ENCODE measurements around the gene SLC7A6.

The SLC7A6 gene

GRCh38 chr16:68265078-68265920 lies 973 bp downstream of the SLC7A6 start:
- H3K4me3 ChIP-seq (ENCODE audit: low read depth, low read length), result peak overlapping the region; percentile 63
- TF ChIP-seq CTCF (IDR thresholded peaks at IDR 0.05; ENCODE audit: insufficient read depth, low read depth, low read length, missing control alignments), result no peak
- peak; percentile 70 for DNase-seq (ENCODE audit: low read depth)

GRCh38 chr16:68267612-68268405 lies 3.5 kb downstream of the SLC7A6 start:
- no peak overlapping the region for H3K4me3 ChIP-seq (ENCODE audit: low read depth, low read length)
- no peak for DNase-seq (ENCODE audit: low read depth)

GRCh38 chr16:68269793-68270192 lies 5.5 kb downstream of the SLC7A6 start:
- DNase-seq (ENCODE audit: low read depth), result no peak
- no peak overlapping the region for H3K4me3 ChIP-seq (ENCODE audit: low read depth, low read length)
- TF ChIP-seq CTCF (IDR thresholded peaks at IDR 0.05; ENCODE audit: insufficient read depth, low read depth, low read length, missing control alignments), result no peak

More at GRCh38 chr16:68267612-68268405, 3.5 kb downstream of the SLC7A6 start:
- no peak for TF ChIP-seq CTCF (IDR thresholded peaks at IDR 0.05; ENCODE audit: insufficient read depth, low read depth, low read length, missing control alignments)

- TF ChIP-seq CTCF (IDR thresholded peaks at IDR 0.05; ENCODE audit: insufficient read depth, low read depth, low read length, missing control alignments), result no peak
- H3K4me3 ChIP-seq (ENCODE audit: low read depth, low read length), result no peak overlapping the region
- DNase-seq (ENCODE audit: low read depth), result no peak
These were observed 6.0 kb downstream of the SLC7A6 start for GRCh38 chr16:68270353-68270752.

GRCh38 chr16:68272507-68273209 lies 8.3 kb downstream of the SLC7A6 start:
- no peak for TF ChIP-seq CTCF (IDR thresholded peaks at IDR 0.05; ENCODE audit: insufficient read depth, low read depth, low read length, missing control alignments)
- no peak overlapping the region for H3K4me3 ChIP-seq (ENCODE audit: low read depth, low read length)
- DNase-seq (ENCODE audit: low read depth), result peak; percentile 39

- no peak for TF ChIP-seq CTCF (IDR thresholded peaks at IDR 0.05; ENCODE audit: insufficient read depth, low read depth, low read length, missing control alignments)
- no peak overlapping the region for H3K4me3 ChIP-seq (ENCODE audit: low read depth, low read length)
- DNase-seq (ENCODE audit: low read depth), result no peak
These were observed 9.1 kb downstream of the SLC7A6 start for GRCh38 chr16:68273459-68273858.
